Retinal pigment epithelial cell (primary cell): ENCODE data around the gene ZIC2.

Source experiments
- DNase-seq: peaks from one replicate; pipeline ENCODE4 v3.0.0-alpha.2; 2010; ENCODE audit warnings: low read depth
- H3K4me3 ChIP-seq: 2 replicates; pipeline ENCODE4 v1.5.1; 2011; ENCODE audit warnings: mild to moderate bottlenecking, low read length, control low read depth, moderate library complexity
- CTCF ChIP-seq: conservative IDR thresholded peaks from 2 replicates; pipeline ENCODE4 v1.5.1; 2011; ENCODE audit warnings: low read depth, low read length, control low read depth, inconsistent platforms

ZIC2 gene

GRCh38 chr13:99960663-99961311, 20.8 kb upstream of the ZIC2 start:
- DNase-seq: no peak
- TF ChIP-seq CTCF: no peak

GRCh38 chr13:99961636-99962035, 19.9 kb upstream of the ZIC2 start:
- no peak overlapping the region for H3K4me3 ChIP-seq
- no peak for TF ChIP-seq CTCF
- no peak for DNase-seq

More at GRCh38 chr13:99960663-99961311, 20.8 kb upstream of the ZIC2 start:
- H3K4me3 ChIP-seq: no peak overlapping the region

GRCh38 chr13:99962242-99962641, 19.3 kb upstream of the ZIC2 start:
- no peak for DNase-seq
- TF ChIP-seq CTCF: no peak
- no peak overlapping the region for H3K4me3 ChIP-seq

- TF ChIP-seq CTCF: no peak
- no peak for DNase-seq
- H3K4me3 ChIP-seq: no peak overlapping the region
These were observed 17.7 kb upstream of the ZIC2 start for GRCh38 chr13:99963816-99964339.

GRCh38 chr13:99965329-99966000, 16.1 kb upstream of the ZIC2 start:
- DNase-seq: no peak
- H3K4me3 ChIP-seq: no peak overlapping the region
- TF ChIP-seq CTCF: no peak

GRCh38 chr13:99966064-99966805, 15.3 kb upstream of the ZIC2 start:
- no peak for DNase-seq
- no peak overlapping the region for H3K4me3 ChIP-seq
- TF ChIP-seq CTCF: no peak

- no peak for DNase-seq
- no peak overlapping the region for H3K4me3 ChIP-seq
- no peak for TF ChIP-seq CTCF
These were observed 14.1 kb upstream of the ZIC2 start for GRCh38 chr13:99967498-99967868.
